H1 (cell line): ENCODE data around the gene CCNY. TPM values are rescaled to one million over a fixed set of nuclear protein-coding genes. Genes with fewer than 3 reads are reported as not detected.

ENCODE experiments used
- CTCF ChIA-PET: fragments of 300-600 bp; sonication (Branson Sonifier 250); formaldehyde crosslinking; loops from one replicate; lab custom pipeline; 2021; ENCODE audit not compliant: partially characterized antibody; lab: Charles Lee
- POLR2A ChIA-PET: fragments of 300-600 bp; sonication (Branson Sonifier 250); formaldehyde crosslinking; loops from one replicate; lab custom pipeline; 2021; ENCODE audit warnings: inconsistent platforms; ENCODE audit not compliant: partially characterized antibody; lab: Charles Lee
- DNase-seq, 2 experiments: peaks; one replicate each; pipeline versions ENCODE4 v3.0.0 to v3.0.0-alpha.2; 2010 to 2022; ENCODE audit warnings: low spot score in 2 of 2, low read depth in 1 of 2, mixed read lengths in 1 of 2
- FAIRE-seq: peaks from 2 replicates; lab custom pipeline; 2011; peaks lifted over from hg19 to GRCh38; lab: Jason Lieb, UNC
- H2AFZ ChIP-seq: 2 replicates; pipeline ENCODE4 v1.8.1; 2012; ENCODE audit warnings: low read length, inconsistent platforms
- H2AK5ac ChIP-seq: 2 replicates; pipeline ENCODE4 v1.6.1; 2013; ENCODE audit warnings: low read depth, low read length
- H2BK120ac ChIP-seq: replicated peaks from 2 replicates; pipeline ENCODE3; 2013; ENCODE audit warnings: low read depth, low read length, inconsistent platforms
- H2BK12ac ChIP-seq: 2 replicates; pipeline ENCODE4 v1.6.1; 2013; ENCODE audit warnings: low read depth, low read length
- H2BK15ac ChIP-seq: 2 replicates; pipeline ENCODE4 v1.6.1; 2013; ENCODE audit warnings: low read length
- H2BK20ac ChIP-seq: 2 replicates; pipeline ENCODE4 v1.6.1; 2013; ENCODE audit warnings: low read length
- H2BK5ac ChIP-seq: 2 replicates; pipeline ENCODE4 v1.6.1; 2013; ENCODE audit warnings: low read depth, low read length
- H3K14ac ChIP-seq: 2 replicates; pipeline ENCODE4 v1.6.1; 2013; ENCODE audit warnings: inconsistent platforms; ENCODE audit not compliant: insufficient read length
- H3K18ac ChIP-seq: 2 replicates; pipeline ENCODE4 v1.6.1; 2013; ENCODE audit warnings: low read length; ENCODE audit errors: extremely low read depth
- H3K23ac ChIP-seq: 2 replicates; pipeline ENCODE4 v1.6.1; 2013; ENCODE audit warnings: inconsistent platforms; ENCODE audit not compliant: insufficient read length
- H3K23me2 ChIP-seq: 2 replicates; pipeline ENCODE4 v1.6.1; 2013; ENCODE audit warnings: low read depth, low read length
- H3K27ac ChIP-seq: 2 replicates; pipeline ENCODE4 v1.6.1; 2011; ENCODE audit warnings: low read depth, low read length, inconsistent platforms
- H3K27me3 ChIP-seq, 4 experiments: replicated peaks in 1 of 4; 1 replicate in 1 of 4; 2 replicates in 3 of 4; pipeline versions ENCODE4 v1.6.1 to v1.8.1; 2011 to 2013; ENCODE audit warnings: low read length in 3 of 4, mild to moderate bottlenecking in 3 of 4, inconsistent platforms in 2 of 4, mixed read lengths in 2 of 4, moderate library complexity in 1 of 4; ENCODE audit not compliant: control insufficient read depth in 3 of 4, insufficient read depth in 3 of 4; ENCODE audit errors: extremely low read depth in 1 of 4
- H3K36me3 ChIP-seq, 4 experiments: 2 replicates each; pipeline versions ENCODE4 v1.6.1 to v1.8.1; 2011 to 2013; ENCODE audit warnings: mild to moderate bottlenecking in 4 of 4, low read length in 3 of 4, moderate library complexity in 2 of 4, control low read depth in 1 of 4, inconsistent platforms in 1 of 4; ENCODE audit not compliant: insufficient read depth in 4 of 4, control insufficient read depth in 2 of 4
- H3K4ac ChIP-seq: replicated peaks from 2 replicates; pipeline ENCODE3; 2013; ENCODE audit warnings: low read length, low read depth, mixed read lengths, inconsistent platforms; ENCODE audit not compliant: insufficient read length
- H3K4me1 ChIP-seq, 4 experiments: replicated peaks in 1 of 4; 1 replicate in 1 of 4; 2 replicates in 3 of 4; pipeline versions ENCODE4 v1.6.1 to v1.8.1; 2011 to 2013; ENCODE audit warnings: low read length in 3 of 4, inconsistent platforms in 2 of 4, mixed read lengths in 1 of 4; ENCODE audit not compliant: insufficient read depth in 4 of 4, control insufficient read depth in 3 of 4
- H3K4me2 ChIP-seq, 2 experiments: 2 replicates each; pipeline versions ENCODE4 v1.6.1 to v1.8.1; 2011 to 2013; ENCODE audit warnings: low read depth in 2 of 2, low read length in 2 of 2, control low read depth in 1 of 2, inconsistent platforms in 1 of 2, mild to moderate bottlenecking in 1 of 2; ENCODE audit not compliant: insufficient read depth in 1 of 2
- H3K4me3 ChIP-seq, 4 experiments: fragments of 200-600, 300-600 bp in 1 of 4; sonication (generic), shearing (Covaris generic), sonication (Bioruptor Twin) in 1 of 4; 2 replicates each; pipeline versions ENCODE4 v1.5.1 to v1.8.1; 2011 to 2016; ENCODE audit warnings: low read length in 4 of 4, low read depth in 3 of 4, control low read depth in 2 of 4, inconsistent platforms in 2 of 4, mild to moderate bottlenecking in 2 of 4, mixed read lengths in 1 of 4, moderate library complexity in 1 of 4; ENCODE audit not compliant: insufficient read depth in 2 of 4; ENCODE audit errors: extremely low read depth in 1 of 4
- H3K56ac ChIP-seq: replicated peaks from 2 replicates; pipeline ENCODE3; 2013; ENCODE audit warnings: low read depth, mild to moderate bottlenecking, mixed read lengths, low read length, inconsistent platforms; ENCODE audit not compliant: insufficient read length
- H3K79me1 ChIP-seq: 2 replicates; pipeline ENCODE4 v1.6.1; 2013; ENCODE audit warnings: low read depth, low read length, control low read depth
- H3K79me2 ChIP-seq, 2 experiments: 2 replicates each; pipeline versions ENCODE4 v1.6.1 to v1.8.1; 2012 to 2013; ENCODE audit warnings: low read length in 2 of 2, mild to moderate bottlenecking in 2 of 2, inconsistent platforms in 1 of 2; ENCODE audit not compliant: insufficient read depth in 2 of 2, control insufficient read depth in 1 of 2
- H3K9ac ChIP-seq, 4 experiments: replicated peaks in 1 of 4; 1 replicate in 1 of 4; 2 replicates in 3 of 4; pipeline versions ENCODE4 v1.6.1 to v1.8.1; 2011 to 2013; ENCODE audit warnings: low read depth in 3 of 4, low read length in 3 of 4, control low read depth in 2 of 4, mild to moderate bottlenecking in 2 of 4, moderate library complexity in 2 of 4, inconsistent platforms in 1 of 4; ENCODE audit errors: extremely low read depth in 1 of 4
- H3K9me3 ChIP-seq, 2 experiments: 2 replicates each; pipeline versions ENCODE4 v1.6.1 to v1.8.1; 2012 to 2013; ENCODE audit warnings: mild to moderate bottlenecking in 2 of 2, moderate library complexity in 2 of 2, control low read depth in 1 of 2, inconsistent platforms in 1 of 2, low read depth in 1 of 2, low read length in 1 of 2, mixed read lengths in 1 of 2; ENCODE audit not compliant: insufficient read depth in 2 of 2
- H4K20me1 ChIP-seq, 2 experiments: replicated peaks in 1 of 2; 2 replicates each; pipeline versions ENCODE3 to v1.8.1; 2011 to 2013; ENCODE audit warnings: inconsistent platforms in 2 of 2, low read length in 2 of 2, mild to moderate bottlenecking in 1 of 2; ENCODE audit not compliant: insufficient read depth in 2 of 2, control insufficient read depth in 1 of 2
- H4K5ac ChIP-seq: 2 replicates; pipeline ENCODE4 v1.6.1; 2013; ENCODE audit warnings: low read length, low read depth, mixed read lengths, inconsistent platforms; ENCODE audit not compliant: insufficient read length
- H4K8ac ChIP-seq: 2 replicates; pipeline ENCODE4 v1.8.0; 2013; ENCODE audit warnings: mild to moderate bottlenecking, moderate library complexity, low read length, inconsistent platforms; ENCODE audit not compliant: insufficient read depth; ENCODE audit errors: extremely low read depth
- H4K91ac ChIP-seq: replicated peaks from 2 replicates; pipeline ENCODE3; 2013; ENCODE audit warnings: low read length, mixed read lengths, inconsistent platforms; ENCODE audit not compliant: insufficient read length
- JUN ChIP-seq: IDR thresholded peaks from 2 replicates; pipeline ENCODE4 v1.6.1; 2011; ENCODE audit warnings: low read depth, mild to moderate bottlenecking, improper control_type of control experiment, low read length
- RXRA ChIP-seq: IDR thresholded peaks from 2 replicates; pipeline ENCODE4 v1.6.1; 2011; ENCODE audit warnings: low read depth, mild to moderate bottlenecking, low read length, moderate library complexity; ENCODE audit not compliant: insufficient read depth
- SRF ChIP-seq: IDR thresholded peaks from 2 replicates; pipeline ENCODE4 v1.6.1; 2011; ENCODE audit warnings: mild to moderate bottlenecking, low read depth, low read length, moderate library complexity
- WGBS, 2 experiments: shearing (Covaris generic) in 1 of 2; methylation state at CpG; one replicate each; pipeline versions ENCODE4 v1.1.6 to v1.1.7; 2013 to 2015; ENCODE audit warnings: low lambda C conversion rate in 2 of 2, mixed read lengths in 2 of 2, inconsistent platforms in 1 of 2, low coverage in 1 of 2, missing lambda C conversion rate in 1 of 2; ENCODE audit not compliant: insufficient replicate concordance in 2 of 2, insufficient coverage in 1 of 2, insufficient read length in 1 of 2; ENCODE audit errors: extremely low coverage in 1 of 2, missing lambda C conversion rate in 1 of 2; 5-methylcytosine and 5-hydroxymethylcytosine counted together
- polyA plus RNA-seq, 7 experiments: library from polyadenylated mRNA; depleted of rRNA in 3 of 7; stranded (reverse) in 5 of 7; unstranded in 2 of 7; fragments of >200 nt in 5 of 7; fragments of 200-250 nt in 2 of 7; gene quantifications; 1 replicate in 5 of 7; 2 replicates in 1 of 7; 4 replicates in 1 of 7; pipeline versions ENCODE4 v1.2.1 to v1.2.3, GENCODE V29; 2011 to 2013; ENCODE audit warnings: missing spikeins in 2 of 7, mixed read lengths in 2 of 7
- total RNA-seq: library from RNA; stranded (reverse); fragmentation: NEBNext Ultra II Directional; extraction: Animal tissue kit (Norgen Biotek cat#: 25700); gene quantifications from 2 replicates; pipeline ENCODE4 v1.2.1, GENCODE V29; 2021

CCNY gene
- total and polyA plus RNA-seq, 2 of the 8 experiments (the other 6 are each of a cell fraction or from before 2014, with no cell fraction given): 25.3 to 68.2 TPM

DNA sequence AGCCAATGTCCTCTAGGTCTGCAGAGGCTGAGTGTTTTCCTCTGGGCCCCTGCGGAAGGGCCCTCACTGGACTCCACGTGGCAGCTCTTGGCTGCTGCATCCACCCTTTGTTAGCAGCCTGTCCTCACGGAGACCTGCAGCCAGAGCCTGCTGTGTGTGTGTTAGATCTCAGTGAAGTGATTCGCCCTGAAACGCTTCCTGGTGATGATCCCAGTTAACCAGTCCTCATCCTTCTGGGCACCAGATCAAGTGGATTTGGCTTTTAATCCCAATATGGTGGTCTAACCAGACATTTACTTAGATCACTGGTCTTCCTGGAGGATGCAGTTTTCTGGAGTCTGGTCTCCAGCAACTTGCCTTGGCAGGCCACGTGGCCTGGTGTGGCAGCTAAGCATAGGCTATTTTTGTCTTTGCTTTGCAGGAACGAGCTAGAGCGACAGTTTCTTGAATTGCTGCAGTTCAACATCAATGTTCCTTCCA, 229.3 kb downstream of the CCNY start:
- TF ChIP-seq RXRA (no peak), SRF (no peak), JUN (no peak)
- Histone ChIP-seq H3K9me3 (no peaks in the 10 kb centered on the region), H3K9ac (no peak overlapping the region), H3K4ac (no peak overlapping the region), H3K36me3 (no peaks in the 10 kb centered on the region; a peak in 1 of 8 replicates), H2AK5ac (no peak overlapping the region), H4K91ac (no peak overlapping the region), H3K56ac (no peak overlapping the region), H2BK5ac (no peak overlapping the region), H2BK20ac (no peak overlapping the region), H4K8ac (no peak overlapping the region), H3K23me2 (no peaks in the 10 kb centered on the region), H3K18ac (no peak overlapping the region), H3K4me3 (no peak overlapping the region), H3K79me1 (peaks cover 3% of the 10 kb centered on the region; the same call in 1 of the 2 replicates), H3K79me2 (no peaks in the 10 kb centered on the region), H4K20me1 (peaks cover 0 to 3% of the 10 kb centered on the region in 2 experiments), H3K4me1 (no peaks in the 10 kb centered on the region), H2BK120ac (no peak overlapping the region), H3K23ac (no peak overlapping the region), H2BK12ac (no peak overlapping the region), H3K14ac (no peak overlapping the region), H2AFZ (no peak overlapping the region), H2BK15ac (no peak overlapping the region), H3K4me2 (no peak overlapping the region), H3K27me3 (no peaks in the 10 kb centered on the region), H3K27ac (no peak overlapping the region), H4K5ac (no peak overlapping the region)
- ChIA-PET POLR2A (no interaction called here), CTCF (interaction anchor here (0.6 to 1.2 kb wide), 5 partner anchors 10 to 314 kb away, joined by 3 to 6 read pairs (median 4); no protein-coding TSS in a partner anchor)
- 92% methylated on average over 8 of the region's 8 CpGs; no CpG with 5 or more reads in 1 of the 2 experiments for WGBS, 2 experiments
- FAIRE-seq (no peak), DNase-seq (no peak)
